HEK293 (cell line): Measurements from ENCODE around the gene TMEM119.

Experiments used
- CTCF ChIA-PET: fragments of 350-600 bp; formaldehyde crosslinking; extraction: SDS; loops from one replicate; lab custom pipeline; 2021; ENCODE audit warnings: antibody characterized with exemption; lab: Yijun Ruan, JAX
- POLR2A ChIA-PET: fragments of 300-600 bp; formaldehyde crosslinking; extraction: SDS; loops from one replicate; lab custom pipeline; 2020; ENCODE audit warnings: antibody characterized with exemption, inconsistent platforms; lab: Yijun Ruan, JAX
- H3K27ac ChIP-seq: fragments of 200-500 bp; sonication (Bioruptor generic); 2 replicates; pipeline ENCODE4 v1.5.1; 2014; ENCODE audit warnings: low read depth, low read length, control low read depth, inconsistent platforms; ENCODE audit errors: extremely low read depth
- H3K36me3 ChIP-seq, 2 experiments: fragments of 200-500 bp in 1 of 2; sonication (Bioruptor generic) in 1 of 2; 1 replicate in 1 of 2; 2 replicates in 1 of 2; pipeline ENCODE4 v1.5.1; 2014 to 2017; ENCODE audit warnings: inconsistent platforms in 2 of 2, low read length in 2 of 2; ENCODE audit not compliant: control insufficient read depth in 2 of 2, insufficient read depth in 1 of 2
- H3K4me1 ChIP-seq: fragments of 200-500 bp; sonication (Bioruptor generic); 2 replicates; pipeline ENCODE4 v1.5.1; 2014; ENCODE audit warnings: mild to moderate bottlenecking, low read length, inconsistent platforms; ENCODE audit not compliant: control insufficient read depth, insufficient read depth
- H3K4me3 ChIP-seq: 2 replicates; pipeline ENCODE4 v1.5.1; 2011; ENCODE audit warnings: low read depth, mild to moderate bottlenecking, control low read depth, low read length, moderate library complexity
- H3K9me3 ChIP-seq: fragments of 200-500 bp; sonication (Bioruptor generic); 2 replicates; pipeline ENCODE4 v1.5.1; 2014; ENCODE audit warnings: low read depth, low read length, inconsistent platforms; ENCODE audit not compliant: control insufficient read depth, insufficient read depth
- BCL11B ChIP-seq: fragments of 450-650 bp; formaldehyde crosslinking; IDR thresholded peaks from 2 replicates; pipeline ENCODE4 v1.5.1; 2016; ENCODE audit warnings: low read depth, missing biosample characterization, missing genetic modification characterization
- ZIC2 ChIP-seq: fragments of 450-650 bp; formaldehyde crosslinking; IDR thresholded peaks from 2 replicates; pipeline ENCODE4 v1.5.1; 2016; ENCODE audit warnings: missing biosample characterization, missing genetic modification characterization
- ZNF146 ChIP-seq: fragments of 450-650 bp; formaldehyde crosslinking; IDR thresholded peaks from 2 replicates; pipeline ENCODE4 v1.5.1; 2016; ENCODE audit warnings: missing biosample characterization, missing genetic modification characterization
- ZNF148 ChIP-seq: fragments of 450-650 bp; formaldehyde crosslinking; IDR thresholded peaks from 2 replicates; pipeline ENCODE4 v1.5.0; 2017; ENCODE audit warnings: missing biosample characterization, missing genetic modification characterization, borderline replicate concordance
- ZNF2 ChIP-seq: fragments of 450-650 bp; formaldehyde crosslinking; IDR thresholded peaks from 2 replicates; pipeline ENCODE4 v1.5.1; 2016; ENCODE audit warnings: missing biosample characterization, missing genetic modification characterization
- ZNF394 ChIP-seq: fragments of 450-650 bp; formaldehyde crosslinking; IDR thresholded peaks from 2 replicates; pipeline ENCODE4 v1.5.1; 2016; ENCODE audit warnings: missing biosample characterization, missing genetic modification characterization, mild to moderate bottlenecking, moderate library complexity, borderline replicate concordance
- ZNF473 ChIP-seq: fragments of 450-650 bp; formaldehyde crosslinking; IDR thresholded peaks from 2 replicates; pipeline ENCODE4 v1.5.1; 2017; ENCODE audit warnings: missing biosample characterization, missing genetic modification characterization
- ZNF48 ChIP-seq: fragments of 450-650 bp; formaldehyde crosslinking; IDR thresholded peaks from 2 replicates; pipeline ENCODE4 v1.5.1; 2016; ENCODE audit warnings: missing biosample characterization, missing genetic modification characterization
- ZNF626 ChIP-seq: fragments of 450-650 bp; sonication (Bioruptor Pico); formaldehyde crosslinking; IDR thresholded peaks from 2 replicates; pipeline ENCODE4 v1.5.1; 2018; ENCODE audit warnings: missing biosample characterization, missing genetic modification characterization, inconsistent platforms
- ZNF664 ChIP-seq: fragments of 450-650 bp; formaldehyde crosslinking; IDR thresholded peaks from 2 replicates; pipeline ENCODE4 v1.5.1; 2016; ENCODE audit warnings: missing biosample characterization, missing genetic modification characterization
- ZNF704 ChIP-seq: fragments of 450-650 bp; formaldehyde crosslinking; IDR thresholded peaks from 2 replicates; pipeline ENCODE4 v1.5.1; 2016; ENCODE audit warnings: missing biosample characterization, missing genetic modification characterization
- ZNF768 ChIP-seq: fragments of 450-650 bp; formaldehyde crosslinking; IDR thresholded peaks from 2 replicates; pipeline ENCODE4 v1.5.1; 2018; ENCODE audit warnings: missing biosample characterization, mild to moderate bottlenecking, missing genetic modification characterization
- ZSCAN16 ChIP-seq: fragments of 450-650 bp; formaldehyde crosslinking; IDR thresholded peaks from 2 replicates; pipeline ENCODE4 v1.5.1; 2016; ENCODE audit warnings: missing biosample characterization, missing genetic modification characterization
- TF ChIP-seq, protein P1 (sequence below): IDR thresholded peaks from 2 replicates; pipeline ENCODE4 v1.6.1; 2011; ENCODE audit warnings: mild to moderate bottlenecking, low read depth, low read length, borderline replicate concordance
- TF ChIP-seq, protein P2 (sequence below): fragments of 450-650 bp; formaldehyde crosslinking; IDR thresholded peaks from 2 replicates; pipeline ENCODE4 v1.5.1; 2016; ENCODE audit warnings: missing biosample characterization, missing genetic modification characterization

Gene TMEM119

GRCh38 chr12:108605000-108605689 lies 7.3 kb upstream of the TMEM119 start:
- H3K4me1 ChIP-seq = no peaks in the 10 kb centered on the region
- POLR2A ChIA-PET = no interaction called here
- no peak overlapping the region for H3K4me3 ChIP-seq
- CTCF ChIA-PET = interaction anchor here (0.6 to 1.8 kb wide), 2 partner anchors 13 to 48 kb away, joined by 3 to 11 read pairs; no protein-coding TSS in a partner anchor
- H3K9me3 ChIP-seq = no peaks in the 10 kb centered on the region
- H3K27ac ChIP-seq = no peak overlapping the region
- TF ChIP-seq ZNF146 (tag by site-specific recombination) (peak; percentile 95), BCL11B (tag by site-specific recombination) (peak; percentile 56; the same call in 1 of the 2 replicates)
- TF ChIP-seq, protein P1, sequence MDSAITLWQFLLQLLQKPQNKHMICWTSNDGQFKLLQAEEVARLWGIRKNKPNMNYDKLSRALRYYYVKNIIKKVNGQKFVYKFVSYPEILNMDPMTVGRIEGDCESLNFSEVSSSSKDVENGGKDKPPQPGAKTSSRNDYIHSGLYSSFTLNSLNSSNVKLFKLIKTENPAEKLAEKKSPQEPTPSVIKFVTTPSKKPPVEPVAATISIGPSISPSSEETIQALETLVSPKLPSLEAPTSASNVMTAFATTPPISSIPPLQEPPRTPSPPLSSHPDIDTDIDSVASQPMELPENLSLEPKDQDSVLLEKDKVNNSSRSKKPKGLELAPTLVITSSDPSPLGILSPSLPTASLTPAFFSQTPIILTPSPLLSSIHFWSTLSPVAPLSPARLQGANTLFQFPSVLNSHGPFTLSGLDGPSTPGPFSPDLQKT = no peak
- no peaks in the 10 kb centered on the region for H3K36me3 ChIP-seq

- TF ChIP-seq ZNF394 (tag by site-specific recombination) (peak; percentile 74; the same call in 1 of the 2 replicates), ZNF48 (no peak), ZSCAN16 (tag by site-specific recombination) (peak; percentile 94)
- ChIA-PET POLR2A (no interaction called here), CTCF (interaction anchor here (1.8 kb wide), 1 partner anchor 13 kb away, joined by 11 read pairs; no protein-coding TSS in a partner anchor)
- Histone ChIP-seq H3K4me1 (no peaks in the 10 kb centered on the region), H3K9me3 (no peaks in the 10 kb centered on the region), H3K27ac (no peak overlapping the region), H3K36me3 (no peaks in the 10 kb centered on the region), H3K4me3 (no peak overlapping the region)
Observed at GRCh38 chr12:108604208-108604941, 6.5 kb upstream of the TMEM119 start.

DNA sequence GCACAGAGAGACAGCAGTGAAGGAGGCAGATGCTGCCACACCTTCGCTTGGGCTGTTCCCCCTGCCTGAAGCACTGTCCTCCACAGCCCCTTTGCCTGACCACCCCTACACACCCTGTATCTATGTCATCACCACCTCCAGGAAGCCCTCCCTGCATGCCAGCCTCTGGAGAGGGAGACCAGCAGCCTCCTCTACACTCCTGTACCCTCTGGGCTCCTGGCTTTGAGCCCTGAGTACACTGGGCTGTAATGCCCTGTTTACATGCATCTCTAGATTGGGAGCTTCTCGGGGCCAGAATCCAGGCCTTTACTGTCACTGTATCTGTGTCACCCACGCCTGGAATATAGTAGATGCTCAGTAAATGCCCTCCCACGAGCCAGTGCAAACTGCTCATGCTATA lies 5.9 kb upstream of the TMEM119 start:
- H3K4me3 ChIP-seq = no peak overlapping the region
- CTCF ChIA-PET = interaction anchor here (1.8 kb wide), 1 partner anchor 14 kb away, joined by 11 read pairs; no protein-coding TSS in a partner anchor
- POLR2A ChIA-PET = no interaction called here
- H3K27ac ChIP-seq = no peak overlapping the region
- H3K9me3 ChIP-seq = no peaks in the 10 kb centered on the region
- H3K4me1 ChIP-seq = no peaks in the 10 kb centered on the region
- TF ChIP-seq ZNF704 = no peak
- 0 out of 2 replicates have a peak, but pooled peaks have one; percentile 72 for TF ChIP-seq ZNF664 (tag by site-specific recombination)
- H3K36me3 ChIP-seq = no peaks in the 10 kb centered on the region

GRCh38 chr12:108602976-108603704 lies 5.3 kb upstream of the TMEM119 start:
- H3K4me1 ChIP-seq = no peaks in the 10 kb centered on the region
- ChIA-PET CTCF (interaction anchor here (1.8 kb wide), 1 partner anchor 15 kb away, joined by 11 read pairs; no protein-coding TSS in a partner anchor), POLR2A (no interaction called here)
- H3K4me3 ChIP-seq = no peak overlapping the region
- no peaks in the 10 kb centered on the region for H3K9me3 ChIP-seq
- H3K36me3 ChIP-seq = no peaks in the 10 kb centered on the region
- H3K27ac ChIP-seq = no peak overlapping the region
- no peak for TF ChIP-seq ZNF2 (tag by site-specific recombination)
- TF ChIP-seq, protein P2, sequence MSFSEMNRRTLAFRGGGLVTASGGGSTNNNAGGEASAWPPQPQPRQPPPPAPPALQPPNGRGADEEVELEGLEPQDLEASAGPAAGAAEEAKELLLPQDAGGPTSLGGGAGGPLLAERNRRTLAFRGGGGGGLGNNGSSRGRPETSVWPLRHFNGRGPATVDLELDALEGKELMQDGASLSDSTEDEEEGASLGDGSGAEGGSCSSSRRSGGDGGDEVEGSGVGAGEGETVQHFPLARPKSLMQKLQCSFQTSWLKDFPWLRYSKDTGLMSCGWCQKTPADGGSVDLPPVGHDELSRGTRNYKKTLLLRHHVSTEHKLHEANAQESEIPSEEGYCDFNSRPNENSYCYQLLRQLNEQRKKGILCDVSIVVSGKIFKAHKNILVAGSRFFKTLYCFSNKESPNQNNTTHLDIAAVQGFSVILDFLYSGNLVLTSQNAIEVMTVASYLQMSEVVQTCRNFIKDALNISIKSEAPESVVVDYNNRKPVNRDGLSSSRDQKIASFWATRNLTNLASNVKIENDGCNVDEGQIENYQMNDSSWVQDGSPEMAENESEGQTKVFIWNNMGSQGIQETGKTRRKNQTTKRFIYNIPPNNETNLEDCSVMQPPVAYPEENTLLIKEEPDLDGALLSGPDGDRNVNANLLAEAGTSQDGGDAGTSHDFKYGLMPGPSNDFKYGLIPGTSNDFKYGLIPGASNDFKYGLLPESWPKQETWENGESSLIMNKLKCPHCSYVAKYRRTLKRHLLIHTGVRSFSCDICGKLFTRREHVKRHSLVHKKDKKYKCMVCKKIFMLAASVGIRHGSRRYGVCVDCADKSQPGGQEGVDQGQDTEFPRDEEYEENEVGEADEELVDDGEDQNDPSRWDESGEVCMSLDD = no peak
- no peak for TF ChIP-seq ZIC2 (tag by site-specific recombination)
- TF ChIP-seq ZNF148 (tag by site-specific recombination) = no peak
- TF ChIP-seq ZNF626 (tag by site-specific recombination) = no peak
- no peak for TF ChIP-seq ZNF768 (tag by site-specific recombination)
- TF ChIP-seq ZNF473 (tag by site-specific recombination) = no peak
